Sigmoid colon (tissue), 4 donors: ENCODE data around the gene CUEDC1.

Experiments
- EP300 ChIP-seq, 4 donors: sonication (generic); formaldehyde crosslinking; IDR thresholded peaks; one replicate each; pipeline ENCODE4 v1.6.1; 2017; ENCODE audit warnings: antibody characterized with exemption in 4 of 4
- POLR2AphosphoS5 ChIP-seq, 4 donors: sonication (generic); formaldehyde crosslinking; IDR thresholded peaks; one replicate each; pipeline ENCODE4 v1.6.1; 2017; ENCODE audit warnings: antibody characterized with exemption in 4 of 4
- TF ChIP-seq, protein P1 (sequence below), 4 experiments: fragments of 450-650 bp in 3 of 4; fragments of 200-600 bp in 1 of 4; IDR thresholded peaks; one replicate each; pipeline ENCODE4 v1.5.1; 2016 to 2019; ENCODE audit warnings: antibody characterized with exemption in 4 of 4, mild to moderate bottlenecking in 3 of 4, moderate library complexity in 2 of 4

DNA sequence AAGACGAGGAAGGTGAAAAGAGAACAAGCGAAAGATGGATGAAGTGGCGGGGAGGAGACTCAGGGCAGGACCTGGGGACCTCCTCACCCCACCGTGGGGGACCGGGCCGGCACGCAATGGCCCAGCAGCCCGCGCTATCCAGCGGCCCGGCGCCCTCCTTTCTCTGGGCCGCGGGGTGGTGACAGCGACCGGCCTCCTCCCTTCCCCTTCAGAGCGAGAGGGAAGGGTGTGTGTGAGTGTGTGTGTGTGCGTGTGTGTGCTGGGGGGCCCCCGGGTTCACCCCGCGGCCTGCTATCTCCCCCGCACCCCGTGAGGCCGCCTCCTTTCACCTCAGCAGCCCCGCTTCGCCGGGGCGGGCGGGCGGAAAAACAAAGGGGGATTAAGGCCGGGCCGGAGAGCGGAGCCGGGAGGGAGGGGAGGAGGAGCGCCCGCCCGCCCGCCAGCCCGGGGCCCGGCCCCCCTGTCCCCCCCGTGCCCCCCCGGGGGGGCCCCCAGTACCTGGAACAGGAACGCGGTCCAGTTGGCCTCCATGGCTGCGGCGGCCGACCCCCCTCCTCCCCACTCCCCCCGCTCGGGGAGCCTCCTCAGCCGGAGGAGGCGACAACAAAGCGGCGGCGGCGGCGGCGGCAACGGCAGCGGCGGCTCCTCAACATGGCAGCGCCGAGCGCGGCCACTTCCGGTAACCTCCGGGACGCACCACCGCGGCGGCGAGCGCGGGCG is 32.5 kb upstream of the CUEDC1 start, which contains the start of gene VEZF1:
- TF ChIP-seq, protein P1, sequence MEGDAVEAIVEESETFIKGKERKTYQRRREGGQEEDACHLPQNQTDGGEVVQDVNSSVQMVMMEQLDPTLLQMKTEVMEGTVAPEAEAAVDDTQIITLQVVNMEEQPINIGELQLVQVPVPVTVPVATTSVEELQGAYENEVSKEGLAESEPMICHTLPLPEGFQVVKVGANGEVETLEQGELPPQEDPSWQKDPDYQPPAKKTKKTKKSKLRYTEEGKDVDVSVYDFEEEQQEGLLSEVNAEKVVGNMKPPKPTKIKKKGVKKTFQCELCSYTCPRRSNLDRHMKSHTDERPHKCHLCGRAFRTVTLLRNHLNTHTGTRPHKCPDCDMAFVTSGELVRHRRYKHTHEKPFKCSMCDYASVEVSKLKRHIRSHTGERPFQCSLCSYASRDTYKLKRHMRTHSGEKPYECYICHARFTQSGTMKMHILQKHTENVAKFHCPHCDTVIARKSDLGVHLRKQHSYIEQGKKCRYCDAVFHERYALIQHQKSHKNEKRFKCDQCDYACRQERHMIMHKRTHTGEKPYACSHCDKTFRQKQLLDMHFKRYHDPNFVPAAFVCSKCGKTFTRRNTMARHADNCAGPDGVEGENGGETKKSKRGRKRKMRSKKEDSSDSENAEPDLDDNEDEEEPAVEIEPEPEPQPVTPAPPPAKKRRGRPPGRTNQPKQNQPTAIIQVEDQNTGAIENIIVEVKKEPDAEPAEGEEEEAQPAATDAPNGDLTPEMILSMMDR (IDR thresholded peaks at IDR 0.05): no peak
- no peak for TF ChIP-seq EP300 (IDR thresholded peaks at IDR 0.05)
- peak; percentile 68 to 92 (median 86) for TF ChIP-seq POLR2AphosphoS5 (IDR thresholded peaks at IDR 0.05)
